ENCODE measurements around the gene CRIP3. TPM values are rescaled to one million over a fixed set of nuclear protein-coding genes. Genes with fewer than 3 reads are reported as not detected.

The CRIP3 gene
- total RNA-seq, 2 experiments from 2014 or later: 1.8 to 2.0 TPM

DNA sequence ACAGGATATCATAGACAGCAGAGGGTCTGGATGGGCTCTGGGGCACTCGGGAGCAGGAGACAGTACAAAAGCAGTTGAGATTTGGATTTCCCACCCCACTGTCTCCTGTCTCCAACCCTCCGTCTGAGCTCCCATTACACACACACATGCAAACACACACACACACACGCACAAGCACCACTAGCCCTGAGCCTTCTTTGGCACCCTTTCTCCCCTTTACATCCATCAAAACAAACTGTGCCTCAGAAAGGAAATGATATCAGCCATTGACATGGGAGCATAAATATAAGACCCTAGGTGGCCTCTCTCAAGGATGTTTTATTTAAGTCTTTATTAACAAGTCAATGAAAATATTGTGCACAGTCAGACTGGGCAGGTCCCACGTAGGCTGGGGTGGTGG lies 47.8 kb downstream of the CRIP3 start:
- DNase-seq: no peak
- Histone ChIP-seq H3K27ac (ENCODE audit: low read depth in 1 of 2, low read length in 2 of 2) (no peak overlapping the region), H3K4me3 (ENCODE audit: low read length) (no peak overlapping the region), H3K27me3 (ENCODE audit: control insufficient read depth in 1 of 2, insufficient read depth in 2 of 2, low read length in 2 of 2) (peaks cover 0 to 4% of the 10 kb centered on the region in 2 experiments), H3K9me3 (ENCODE audit: control insufficient read depth in 1 of 2, insufficient read depth in 1 of 2, low read length in 2 of 2) (no peaks in the 10 kb centered on the region), H3K36me3 (ENCODE audit: insufficient read depth, low read length) (no peaks in the 10 kb centered on the region), H3K4me1 (ENCODE audit: insufficient read depth, low read length) (peaks cover 3% of the 10 kb centered on the region)
- CTCF ChIA-PET: no interaction called here
- no peak overlapping the region for H3K27ac Mint-ChIP-seq
- TF ChIP-seq, protein P1, sequence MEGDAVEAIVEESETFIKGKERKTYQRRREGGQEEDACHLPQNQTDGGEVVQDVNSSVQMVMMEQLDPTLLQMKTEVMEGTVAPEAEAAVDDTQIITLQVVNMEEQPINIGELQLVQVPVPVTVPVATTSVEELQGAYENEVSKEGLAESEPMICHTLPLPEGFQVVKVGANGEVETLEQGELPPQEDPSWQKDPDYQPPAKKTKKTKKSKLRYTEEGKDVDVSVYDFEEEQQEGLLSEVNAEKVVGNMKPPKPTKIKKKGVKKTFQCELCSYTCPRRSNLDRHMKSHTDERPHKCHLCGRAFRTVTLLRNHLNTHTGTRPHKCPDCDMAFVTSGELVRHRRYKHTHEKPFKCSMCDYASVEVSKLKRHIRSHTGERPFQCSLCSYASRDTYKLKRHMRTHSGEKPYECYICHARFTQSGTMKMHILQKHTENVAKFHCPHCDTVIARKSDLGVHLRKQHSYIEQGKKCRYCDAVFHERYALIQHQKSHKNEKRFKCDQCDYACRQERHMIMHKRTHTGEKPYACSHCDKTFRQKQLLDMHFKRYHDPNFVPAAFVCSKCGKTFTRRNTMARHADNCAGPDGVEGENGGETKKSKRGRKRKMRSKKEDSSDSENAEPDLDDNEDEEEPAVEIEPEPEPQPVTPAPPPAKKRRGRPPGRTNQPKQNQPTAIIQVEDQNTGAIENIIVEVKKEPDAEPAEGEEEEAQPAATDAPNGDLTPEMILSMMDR (IDR thresholded peaks at IDR 0.05): no peak
- H3K4me3 Mint-ChIP-seq: no peak overlapping the region
- no peaks in the 10 kb centered on the region for H3K36me3 Mint-ChIP-seq (ENCODE audit: low read depth)
- ATAC-seq (ENCODE audit: poor library complexity): no peak
- POLR2A ChIA-PET: no interaction called here
- H3K27me3 Mint-ChIP-seq: peaks cover 11% of the 10 kb centered on the region
- intact Hi-C loops (cut with DNase I, micrococcal nuclease): loop anchor here in 1 of 2 experiments (5.0 kb wide), 1 partner anchor 72 kb away; no protein-coding TSS in a partner anchor
- no peaks in the 10 kb centered on the region for H3K4me1 Mint-ChIP-seq (ENCODE audit: low read depth)
- H3K9me3 Mint-ChIP-seq: no peaks in the 10 kb centered on the region

DNA sequence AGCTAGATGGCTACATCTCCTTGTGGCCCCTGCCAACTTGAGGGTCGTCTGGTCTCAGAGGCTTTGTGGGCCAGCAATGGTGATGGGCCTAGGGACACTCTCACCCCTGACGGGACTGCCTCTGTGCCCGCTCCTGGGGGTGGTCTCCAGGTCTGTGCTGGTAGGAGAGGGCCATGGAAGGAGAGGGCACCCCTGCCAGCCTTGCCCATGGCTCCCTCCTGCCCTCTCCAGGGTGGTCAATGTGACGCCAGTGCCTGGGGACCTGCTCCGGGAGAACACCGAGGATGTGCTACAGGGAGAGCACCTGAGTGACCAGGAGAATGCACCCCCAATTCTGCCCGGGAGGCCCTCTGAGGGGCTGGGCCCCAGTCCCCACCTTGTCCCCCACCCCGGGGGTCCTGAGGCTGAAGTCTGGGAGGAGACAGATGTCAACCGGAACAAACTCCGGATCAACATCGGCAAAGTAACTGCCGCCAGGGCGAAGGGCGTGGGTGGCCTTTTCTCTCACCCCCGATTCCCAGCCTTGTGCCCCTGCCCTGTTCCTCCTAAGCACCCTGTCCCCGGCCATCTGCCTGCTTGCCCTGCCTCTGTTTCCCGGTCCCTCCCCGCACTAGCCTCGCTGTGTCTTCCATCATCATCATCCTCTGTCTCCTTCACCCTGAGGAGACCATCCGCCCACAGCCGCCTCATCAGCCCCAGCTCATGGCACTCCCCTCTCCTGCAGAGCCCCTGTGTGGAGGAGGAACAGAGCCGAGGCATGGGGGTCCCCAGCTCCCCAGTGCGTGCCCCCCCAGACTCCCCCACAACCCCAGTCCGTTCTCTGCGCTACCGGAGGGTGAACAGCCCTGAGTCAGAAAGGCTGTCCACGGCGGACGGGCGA lies 49.6 kb downstream of the CRIP3 start:
- Mint-ChIP-seq H3K4me1 (ENCODE audit: low read depth) (no peaks in the 10 kb centered on the region), H3K36me3 (ENCODE audit: low read depth) (no peaks in the 10 kb centered on the region), H3K27ac (no peak overlapping the region), H3K9me3 (no peaks in the 10 kb centered on the region), H3K27me3 (peaks cover 16% of the 10 kb centered on the region), H3K4me3 (no peak overlapping the region)
- Histone ChIP-seq H3K27me3 (ENCODE audit: control insufficient read depth in 1 of 2, insufficient read depth in 2 of 2, low read length in 2 of 2) (peaks cover 0 to 4% of the 10 kb centered on the region in 2 experiments), H3K4me1 (ENCODE audit: insufficient read depth, low read length) (peaks cover 3% of the 10 kb centered on the region), H3K27ac (ENCODE audit: low read depth in 1 of 2, low read length in 2 of 2) (no peak overlapping the region), H3K36me3 (ENCODE audit: insufficient read depth, low read length) (no peaks in the 10 kb centered on the region), H3K4me3 (ENCODE audit: low read length) (no peak overlapping the region), H3K9me3 (ENCODE audit: control insufficient read depth in 1 of 2, insufficient read depth in 1 of 2, low read length in 2 of 2) (no peaks in the 10 kb centered on the region)
- intact Hi-C loops (cut with DNase I, micrococcal nuclease): no loop called here
- POLR2A ChIA-PET: no interaction called here
- ATAC-seq (ENCODE audit: poor library complexity): no peak
- no peak for DNase-seq
- CTCF ChIA-PET: no interaction called here
- TF ChIP-seq, protein P1 (IDR thresholded peaks at IDR 0.05): no peak

DNA sequence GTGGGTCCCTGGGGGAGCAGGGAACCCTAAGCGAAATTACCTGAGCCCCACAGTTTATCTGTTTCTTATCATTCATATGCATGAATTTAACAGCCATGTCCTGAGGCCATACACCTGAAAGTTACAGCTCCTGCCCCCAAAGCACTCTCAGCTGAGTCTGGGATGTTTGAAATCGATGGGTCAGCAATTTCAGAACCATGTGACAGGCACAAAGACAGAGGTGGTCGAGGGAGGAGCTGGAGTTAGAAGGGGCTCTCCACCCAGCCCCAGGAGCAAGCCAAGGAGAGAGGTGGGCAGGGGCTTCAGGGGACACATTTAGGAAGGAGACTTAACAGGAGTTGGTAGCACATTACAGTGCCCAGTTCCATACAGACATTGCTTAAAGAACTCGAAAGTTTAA lies 50.4 kb downstream of the CRIP3 start:
- Mint-ChIP-seq H3K4me1 (ENCODE audit: low read depth) (no peaks in the 10 kb centered on the region), H3K4me3 (no peak overlapping the region), H3K36me3 (ENCODE audit: low read depth) (no peaks in the 10 kb centered on the region), H3K27ac (no peak overlapping the region), H3K27me3 (peaks cover 22% of the 10 kb centered on the region), H3K9me3 (no peaks in the 10 kb centered on the region)
- CTCF ChIA-PET: no interaction called here
- POLR2A ChIA-PET: no interaction called here
- H3K36me3 ChIP-seq (ENCODE audit: insufficient read depth, low read length): no peaks in the 10 kb centered on the region
- DNase-seq (no peak), ATAC-seq (ENCODE audit: poor library complexity) (no peak)
- H3K4me1 ChIP-seq (ENCODE audit: insufficient read depth, low read length): no peaks in the 10 kb centered on the region
- H3K9me3 ChIP-seq (ENCODE audit: control insufficient read depth in 1 of 2, insufficient read depth in 1 of 2, low read length in 2 of 2): no peaks in the 10 kb centered on the region
- no peak overlapping the region for H3K4me3 ChIP-seq (ENCODE audit: low read length)
- H3K27ac ChIP-seq (ENCODE audit: low read depth in 1 of 2, low read length in 2 of 2): no peak overlapping the region
- intact Hi-C loops (cut with DNase I, micrococcal nuclease): no loop called here
- H3K27me3 ChIP-seq (ENCODE audit: control insufficient read depth in 1 of 2, insufficient read depth in 2 of 2, low read length in 2 of 2): peaks cover 0 to 4% of the 10 kb centered on the region in 2 experiments
- TF ChIP-seq, protein P1 (IDR thresholded peaks at IDR 0.05): no peak

Measured in CD4-positive, alpha-beta T cell (primary cell).